Measurements from ENCODE around the gene OVOL2. TPM values are rescaled to one million over a fixed set of nuclear protein-coding genes. Genes with fewer than 3 reads are reported as not detected.
"Not testable (repeated sequence)": the region's sequence is repeated elsewhere in the genome, so short reads cannot be mapped to it uniquely, and the experiment has no call there.

Gene OVOL2
- not detected for total RNA-seq

DNA sequence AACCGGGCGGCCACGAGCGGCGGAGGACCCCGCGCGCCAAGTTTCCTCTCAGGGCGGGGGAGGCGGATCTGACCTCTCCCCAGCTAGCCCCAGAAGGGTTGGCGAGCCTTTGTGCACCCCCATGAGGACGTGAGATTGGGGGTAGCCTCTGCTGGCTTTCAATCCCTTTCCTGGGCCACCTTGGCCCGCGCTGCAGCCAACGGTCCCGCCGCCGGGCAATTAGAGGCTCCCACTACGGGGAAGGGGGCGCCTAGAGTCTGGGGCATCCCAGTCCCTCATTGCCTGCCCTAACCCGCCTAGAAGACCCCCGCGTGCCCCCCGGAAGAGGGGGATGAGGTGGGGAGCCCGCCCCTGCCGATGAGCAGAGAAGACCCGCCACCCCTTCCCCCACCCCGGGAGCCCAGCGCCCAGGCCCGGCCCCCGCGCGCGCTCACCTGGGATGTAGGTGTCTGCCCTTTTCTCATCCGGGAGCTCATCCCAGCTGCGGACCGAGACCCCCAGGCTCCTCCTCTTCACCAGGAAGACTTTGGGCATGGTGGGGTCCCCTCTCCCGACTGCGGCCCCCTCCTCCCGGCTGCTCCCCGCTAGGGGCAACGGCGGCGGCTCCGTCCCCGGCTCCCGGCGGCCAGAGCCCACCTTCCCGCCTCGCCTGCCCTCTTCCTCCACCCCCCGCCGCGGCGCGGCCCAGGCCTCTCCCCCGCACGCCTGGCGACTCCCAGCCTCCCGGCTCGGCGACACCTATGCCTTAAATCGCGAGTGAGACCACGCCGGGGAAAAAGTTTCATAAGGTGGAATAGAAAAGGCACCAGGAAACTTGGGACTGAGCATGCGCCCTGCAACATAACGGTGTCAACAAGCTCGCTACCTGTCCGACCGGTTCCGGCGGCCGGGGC, at the start of gene OVOL2:
Gene OVOL2, minus strand, starts transcription at position 816 of the 893 bp plus-strand sequence. Its CDS starts 282 bp downstream, at position 534.
- Histone ChIP-seq H3K4me3 (ENCODE audit: low read length in 3 of 3) (peak within 1 kb of the TSS in 2 of 3 donors; percentile 41 to 43), H3K9ac (ENCODE audit: low read depth in 1 of 3, low read length in 3 of 3) (no peak within 1 kb of the TSS), H3K27me3 (ENCODE audit: control insufficient read depth in 3 of 3, insufficient read depth in 3 of 3, low read length in 3 of 3) (peaks cover 63 to 73% (median 65%) of the 10 kb centered on the region in 3 donors), H3K9me3 (ENCODE audit: control insufficient read depth in 3 of 3, low read length in 3 of 3) (peaks cover 0 to 2% (median 0%) of the 10 kb centered on the region in 3 donors), H3K36me3 (ENCODE audit: control insufficient read depth in 3 of 3, insufficient read depth in 3 of 3, low read length in 3 of 3) (no peaks in the 10 kb centered on the region), H3K4me1 (ENCODE audit: control insufficient read depth in 3 of 3, insufficient read depth in 3 of 3, low read length in 3 of 3) (peaks cover 11 to 12% (median 11%) of the 10 kb centered on the region in 3 donors), H3K27ac (ENCODE audit: low read depth, low read length) (no peak within 1 kb of the TSS)

DNA sequence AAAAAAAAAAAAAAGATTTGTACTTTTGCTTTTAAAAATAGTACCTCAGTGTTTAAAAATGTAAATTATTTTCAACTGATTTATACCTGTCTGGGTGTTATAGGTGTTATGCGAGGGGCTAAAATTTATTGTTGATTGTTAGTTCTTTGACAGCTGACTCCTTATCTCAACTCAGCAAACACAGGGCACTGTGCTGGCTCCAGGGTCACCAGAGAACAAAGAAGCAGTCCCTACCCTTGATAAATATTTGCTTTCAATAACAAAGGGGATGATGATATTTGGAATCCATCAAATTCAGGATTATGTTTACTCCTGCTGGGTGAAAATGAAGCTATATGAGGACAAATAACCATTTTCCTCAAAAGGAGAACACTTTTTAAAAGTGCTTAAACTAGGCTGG, 45.8 kb upstream of the OVOL2 start:
- no peaks in the 10 kb centered on the region for H3K4me1 ChIP-seq (ENCODE audit: control insufficient read depth in 3 of 3, insufficient read depth in 3 of 3, low read length in 3 of 3)
- no peaks in the 10 kb centered on the region for H3K9me3 ChIP-seq (ENCODE audit: control insufficient read depth in 3 of 3, low read length in 3 of 3)
- no peaks in the 10 kb centered on the region for H3K36me3 ChIP-seq (ENCODE audit: control insufficient read depth in 3 of 3, insufficient read depth in 3 of 3, low read length in 3 of 3)
- no peak overlapping the region for H3K9ac ChIP-seq (ENCODE audit: low read depth in 1 of 3, low read length in 3 of 3)
- H3K27ac ChIP-seq (ENCODE audit: low read depth, low read length) = no peak overlapping the region
- H3K4me3 ChIP-seq (ENCODE audit: low read length in 3 of 3) = no peak overlapping the region
- H3K27me3 ChIP-seq (ENCODE audit: control insufficient read depth in 3 of 3, insufficient read depth in 3 of 3, low read length in 3 of 3) = peaks cover 0 to 4% (median 0%) of the 10 kb centered on the region in 3 donors

DNA sequence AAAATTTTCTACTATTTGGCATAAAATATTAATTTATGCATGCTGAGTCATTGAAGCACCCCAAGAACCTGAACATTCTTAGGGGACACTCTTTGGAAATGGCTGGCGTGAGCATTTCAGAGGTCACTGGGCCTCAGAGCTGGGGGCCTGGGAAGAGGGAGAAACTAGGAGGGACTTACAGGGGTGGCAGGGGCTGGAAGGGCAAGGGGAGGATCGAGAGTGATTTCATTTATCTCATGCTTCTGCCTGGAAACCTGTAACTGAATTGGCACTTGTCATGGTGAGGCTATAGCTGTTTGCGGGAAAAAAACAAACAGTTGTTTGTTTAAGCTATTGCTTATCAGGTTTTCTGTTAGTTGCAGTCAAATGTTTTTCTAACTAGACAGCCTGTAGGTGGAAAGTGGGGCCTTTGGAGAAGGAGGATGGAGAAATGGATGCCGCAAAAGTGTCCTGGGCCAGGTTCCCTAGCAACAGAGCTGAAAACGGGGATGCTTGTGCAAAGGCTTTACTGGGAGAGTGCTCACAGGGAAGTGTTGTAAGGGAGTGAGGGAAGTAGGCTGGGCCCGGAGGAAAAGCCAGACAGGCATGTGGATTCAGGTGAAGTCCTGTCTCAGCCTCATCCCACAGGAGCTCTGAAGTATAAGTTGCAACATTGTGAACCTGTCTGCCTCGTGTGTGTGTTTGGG, 43.6 kb upstream of the OVOL2 start:
- Histone ChIP-seq H3K27me3 (ENCODE audit: control insufficient read depth in 3 of 3, insufficient read depth in 3 of 3, low read length in 3 of 3) (peaks cover 0 to 4% (median 0%) of the 10 kb centered on the region in 3 donors), H3K4me1 (ENCODE audit: control insufficient read depth in 3 of 3, insufficient read depth in 3 of 3, low read length in 3 of 3) (no peaks in the 10 kb centered on the region), H3K36me3 (ENCODE audit: control insufficient read depth in 3 of 3, insufficient read depth in 3 of 3, low read length in 3 of 3) (no peaks in the 10 kb centered on the region)

GRCh38 chr20:18100569-18100968, 42.9 kb upstream of the OVOL2 start:
- not testable (repeated sequence) for H3K36me3 ChIP-seq (ENCODE audit: control insufficient read depth in 3 of 3, insufficient read depth in 3 of 3, low read length in 3 of 3); H3K27ac ChIP-seq (ENCODE audit: low read depth, low read length); H3K4me3 ChIP-seq (ENCODE audit: low read length in 3 of 3); H3K4me1 ChIP-seq (ENCODE audit: control insufficient read depth in 3 of 3, insufficient read depth in 3 of 3, low read length in 3 of 3); H3K9ac ChIP-seq (ENCODE audit: low read depth in 1 of 3, low read length in 3 of 3); H3K27me3 ChIP-seq (ENCODE audit: control insufficient read depth in 3 of 3, insufficient read depth in 3 of 3, low read length in 3 of 3); H3K9me3 ChIP-seq (ENCODE audit: control insufficient read depth in 3 of 3, low read length in 3 of 3)

More for the DNA sequence above, 43.6 kb upstream of the OVOL2 start:
- H3K9me3 ChIP-seq (ENCODE audit: control insufficient read depth in 3 of 3, low read length in 3 of 3) = no peaks in the 10 kb centered on the region
- H3K9ac ChIP-seq (ENCODE audit: low read depth in 1 of 3, low read length in 3 of 3) = no peak overlapping the region
- H3K27ac ChIP-seq (ENCODE audit: low read depth, low read length) = no peak overlapping the region
- no peak overlapping the region for H3K4me3 ChIP-seq (ENCODE audit: low read length in 3 of 3)

DNA sequence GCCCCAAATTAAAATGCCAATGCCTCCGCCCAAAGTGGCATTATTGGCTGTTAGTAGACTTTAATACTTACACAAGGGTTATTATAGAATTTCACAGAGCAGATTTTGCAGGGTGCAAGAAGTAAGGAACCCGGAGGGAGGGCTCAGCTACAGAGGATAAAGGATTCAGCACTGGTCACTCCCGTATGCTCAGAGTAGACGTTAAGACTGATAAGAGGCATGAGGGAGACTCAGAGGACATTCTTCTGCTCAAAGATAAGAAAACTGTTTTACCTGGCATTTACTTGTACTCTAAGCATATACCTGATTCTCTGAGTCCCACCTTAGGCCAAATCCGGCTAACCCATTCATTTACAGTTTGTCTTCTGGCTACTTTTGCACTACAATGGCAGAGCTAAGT, 36.5 kb upstream of the OVOL2 start:
- no peaks in the 10 kb centered on the region for H3K9me3 ChIP-seq (ENCODE audit: control insufficient read depth in 3 of 3, low read length in 3 of 3)
- no peak overlapping the region for H3K27ac ChIP-seq (ENCODE audit: low read depth, low read length)
- H3K4me3 ChIP-seq (ENCODE audit: low read length in 3 of 3) = no peak overlapping the region
- no peak overlapping the region for H3K9ac ChIP-seq (ENCODE audit: low read depth in 1 of 3, low read length in 3 of 3)
- H3K4me1 ChIP-seq (ENCODE audit: control insufficient read depth in 3 of 3, insufficient read depth in 3 of 3, low read length in 3 of 3) = no peaks in the 10 kb centered on the region
- no peaks in the 10 kb centered on the region for H3K36me3 ChIP-seq (ENCODE audit: control insufficient read depth in 3 of 3, insufficient read depth in 3 of 3, low read length in 3 of 3)
- peaks cover 0 to 2% (median 0%) of the 10 kb centered on the region in 3 donors for H3K27me3 ChIP-seq (ENCODE audit: control insufficient read depth in 3 of 3, insufficient read depth in 3 of 3, low read length in 3 of 3)

GRCh38 chr20:18093388-18093787, 35.7 kb upstream of the OVOL2 start:
- H3K4me1 ChIP-seq (ENCODE audit: control insufficient read depth in 3 of 3, insufficient read depth in 3 of 3, low read length in 3 of 3) = no peaks in the 10 kb centered on the region
- peaks cover 0 to 2% (median 0%) of the 10 kb centered on the region in 3 donors for H3K27me3 ChIP-seq (ENCODE audit: control insufficient read depth in 3 of 3, insufficient read depth in 3 of 3, low read length in 3 of 3)
- H3K36me3 ChIP-seq (ENCODE audit: control insufficient read depth in 3 of 3, insufficient read depth in 3 of 3, low read length in 3 of 3) = no peaks in the 10 kb centered on the region
- H3K9me3 ChIP-seq (ENCODE audit: control insufficient read depth in 3 of 3, low read length in 3 of 3) = no peaks in the 10 kb centered on the region
- H3K9ac ChIP-seq (ENCODE audit: low read depth in 1 of 3, low read length in 3 of 3) = no peak overlapping the region
- H3K4me3 ChIP-seq (ENCODE audit: low read length in 3 of 3) = no peak overlapping the region
- no peak overlapping the region for H3K27ac ChIP-seq (ENCODE audit: low read depth, low read length)

- H3K27me3 ChIP-seq (ENCODE audit: control insufficient read depth in 3 of 3, insufficient read depth in 3 of 3, low read length in 3 of 3) = peaks cover 0 to 2% (median 0%) of the 10 kb centered on the region in 3 donors
Measured at GRCh38 chr20:18092890-18093289, 35.2 kb upstream of the OVOL2 start.

GRCh38 chr20:18091623-18092022, 33.9 kb upstream of the OVOL2 start:
- H3K36me3 ChIP-seq (ENCODE audit: control insufficient read depth in 3 of 3, insufficient read depth in 3 of 3, low read length in 3 of 3) = no peaks in the 10 kb centered on the region
- no peak overlapping the region for H3K27ac ChIP-seq (ENCODE audit: low read depth, low read length)
- H3K4me3 ChIP-seq (ENCODE audit: low read length in 3 of 3) = no peak overlapping the region
- H3K4me1 ChIP-seq (ENCODE audit: control insufficient read depth in 3 of 3, insufficient read depth in 3 of 3, low read length in 3 of 3) = no peaks in the 10 kb centered on the region
- H3K9ac ChIP-seq (ENCODE audit: low read depth in 1 of 3, low read length in 3 of 3) = no peak overlapping the region
- H3K27me3 ChIP-seq (ENCODE audit: control insufficient read depth in 3 of 3, insufficient read depth in 3 of 3, low read length in 3 of 3) = peaks cover 0 to 2% (median 0%) of the 10 kb centered on the region in 3 donors
- H3K9me3 ChIP-seq (ENCODE audit: control insufficient read depth in 3 of 3, low read length in 3 of 3) = no peaks in the 10 kb centered on the region

More at GRCh38 chr20:18092890-18093289, 35.2 kb upstream of the OVOL2 start:
- H3K4me3 ChIP-seq (ENCODE audit: low read length in 3 of 3) = no peak overlapping the region
- H3K36me3 ChIP-seq (ENCODE audit: control insufficient read depth in 3 of 3, insufficient read depth in 3 of 3, low read length in 3 of 3) = no peaks in the 10 kb centered on the region
- no peaks in the 10 kb centered on the region for H3K4me1 ChIP-seq (ENCODE audit: control insufficient read depth in 3 of 3, insufficient read depth in 3 of 3, low read length in 3 of 3)
- H3K27ac ChIP-seq (ENCODE audit: low read depth, low read length) = no peak overlapping the region
- no peaks in the 10 kb centered on the region for H3K9me3 ChIP-seq (ENCODE audit: control insufficient read depth in 3 of 3, low read length in 3 of 3)
- no peak overlapping the region for H3K9ac ChIP-seq (ENCODE audit: low read depth in 1 of 3, low read length in 3 of 3)

GRCh38 chr20:18090477-18090876, 32.8 kb upstream of the OVOL2 start:
- Histone ChIP-seq H3K27ac (ENCODE audit: low read depth, low read length) (no peak overlapping the region), H3K4me3 (ENCODE audit: low read length in 3 of 3) (no peak overlapping the region), H3K9me3 (ENCODE audit: control insufficient read depth in 3 of 3, low read length in 3 of 3) (no peaks in the 10 kb centered on the region), H3K27me3 (ENCODE audit: control insufficient read depth in 3 of 3, insufficient read depth in 3 of 3, low read length in 3 of 3) (peaks cover 0 to 2% (median 0%) of the 10 kb centered on the region in 3 donors), H3K36me3 (ENCODE audit: control insufficient read depth in 3 of 3, insufficient read depth in 3 of 3, low read length in 3 of 3) (no peaks in the 10 kb centered on the region), H3K4me1 (ENCODE audit: control insufficient read depth in 3 of 3, insufficient read depth in 3 of 3, low read length in 3 of 3) (no peaks in the 10 kb centered on the region), H3K9ac (ENCODE audit: low read depth in 1 of 3, low read length in 3 of 3) (no peak overlapping the region)

GRCh38 chr20:18090044-18090443, 32.3 kb upstream of the OVOL2 start:
- H3K27ac ChIP-seq (ENCODE audit: low read depth, low read length) = no peak overlapping the region
- no peak overlapping the region for H3K4me3 ChIP-seq (ENCODE audit: low read length in 3 of 3)
- no peak overlapping the region for H3K9ac ChIP-seq (ENCODE audit: low read depth in 1 of 3, low read length in 3 of 3)
- H3K36me3 ChIP-seq (ENCODE audit: control insufficient read depth in 3 of 3, insufficient read depth in 3 of 3, low read length in 3 of 3) = no peaks in the 10 kb centered on the region
- no peaks in the 10 kb centered on the region for H3K4me1 ChIP-seq (ENCODE audit: control insufficient read depth in 3 of 3, insufficient read depth in 3 of 3, low read length in 3 of 3)
- peaks cover 0 to 2% (median 0%) of the 10 kb centered on the region in 3 donors for H3K27me3 ChIP-seq (ENCODE audit: control insufficient read depth in 3 of 3, insufficient read depth in 3 of 3, low read length in 3 of 3)
- no peaks in the 10 kb centered on the region for H3K9me3 ChIP-seq (ENCODE audit: control insufficient read depth in 3 of 3, low read length in 3 of 3)

All from skeletal muscle tissue (tissue), 4 donors.